GM13977 (cell line): ENCODE data around the gene RHBDL3.

ENCODE experiments used
- DNase-seq: peaks from one replicate; pipeline ENCODE4 v3.0.0; 2012; ENCODE audit warnings: low spot score
- CTCF ChIP-seq: IDR thresholded peaks from 2 replicates; pipeline ENCODE4 v1.5.1; 2012; ENCODE audit warnings: mild to moderate bottlenecking, control low read depth; ENCODE audit not compliant: insufficient read depth; ENCODE audit errors: extremely low read depth, missing control alignments
- in situ Hi-C: fragments of 300-500 bp; cut with MboI; formaldehyde crosslinking; loops from one replicate; pipeline ENCODE4 v1.12.0; 2022; ENCODE audit warnings: low sequenced_read_pairs, low pct_unique_long_range_greater_than_20kb, mixed read lengths, inconsistent platforms; ENCODE audit not compliant: unreplicated experiment

Gene RHBDL3

GRCh38 chr17:32266051-32266388, 388 bp downstream of the RHBDL3 start:
- in situ Hi-C loops, result no loop called here
- no peak for TF ChIP-seq CTCF
- DNase-seq, result no peak

GRCh38 chr17:32266389-32267301, 1.0 kb downstream of the RHBDL3 start:
- DNase-seq, result no peak
- no peak for TF ChIP-seq CTCF
- in situ Hi-C loops, result no loop called here

DNA sequence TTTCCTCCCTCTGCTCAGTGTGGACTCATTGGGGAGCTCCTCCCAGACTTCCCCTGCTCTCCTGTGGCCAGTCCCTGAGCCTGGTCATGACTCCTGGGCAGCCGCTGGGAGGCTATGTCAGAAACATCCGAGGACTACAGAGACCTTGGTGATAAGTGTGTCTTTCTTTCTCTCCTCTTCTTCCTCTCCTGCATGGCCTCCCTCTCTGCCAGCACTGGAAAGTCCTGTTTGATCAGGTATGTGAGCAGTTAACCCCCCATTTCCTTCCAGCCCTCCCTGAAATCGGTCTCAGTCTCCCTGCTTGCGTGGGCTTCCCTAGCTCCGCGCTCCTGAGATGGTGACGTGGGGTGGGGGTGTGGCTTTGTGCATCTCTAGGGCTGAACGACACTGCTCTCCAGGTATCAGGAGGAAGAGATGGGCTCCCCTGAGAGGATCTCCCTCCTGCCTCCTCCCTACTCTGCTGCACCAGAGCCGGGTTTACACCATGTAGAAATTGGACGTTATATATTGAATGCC, 2.1 kb downstream of the RHBDL3 start:
- TF ChIP-seq CTCF, result no peak
- in situ Hi-C loops, result no loop called here
- no peak for DNase-seq

DNA sequence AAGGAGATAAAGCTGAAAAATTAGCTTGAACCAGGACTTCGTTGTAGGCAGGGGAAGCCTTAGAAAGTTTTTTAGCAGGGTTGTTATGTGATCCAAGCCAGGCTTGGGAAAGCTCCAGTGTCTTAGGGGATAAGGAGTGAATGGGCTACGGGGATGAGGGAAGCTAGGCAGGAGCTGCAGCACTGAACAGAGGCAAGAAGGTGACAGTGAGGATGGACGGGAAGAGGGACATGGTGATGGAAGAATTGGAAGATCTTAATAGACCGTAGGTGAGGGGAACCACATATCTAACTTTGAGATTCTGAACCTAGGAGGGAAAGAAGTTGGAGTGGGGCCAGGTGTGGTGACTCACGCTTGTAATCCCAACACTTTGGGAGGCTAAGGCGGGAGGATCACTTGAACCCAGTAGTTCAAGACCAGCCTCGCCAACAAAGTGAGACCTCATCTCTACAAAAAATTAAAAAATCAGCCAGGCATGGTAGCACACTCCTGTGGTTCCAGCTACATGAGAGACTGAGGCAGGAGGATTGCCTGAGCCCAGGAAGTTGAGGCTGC, 3.2 kb downstream of the RHBDL3 start:
- no peak for TF ChIP-seq CTCF
- no peak for DNase-seq
- in situ Hi-C loops, result no loop called here

GRCh38 chr17:32269377-32269776, 3.7 kb downstream of the RHBDL3 start:
- in situ Hi-C loops, result no loop called here
- no peak for TF ChIP-seq CTCF
- no peak for DNase-seq

DNA sequence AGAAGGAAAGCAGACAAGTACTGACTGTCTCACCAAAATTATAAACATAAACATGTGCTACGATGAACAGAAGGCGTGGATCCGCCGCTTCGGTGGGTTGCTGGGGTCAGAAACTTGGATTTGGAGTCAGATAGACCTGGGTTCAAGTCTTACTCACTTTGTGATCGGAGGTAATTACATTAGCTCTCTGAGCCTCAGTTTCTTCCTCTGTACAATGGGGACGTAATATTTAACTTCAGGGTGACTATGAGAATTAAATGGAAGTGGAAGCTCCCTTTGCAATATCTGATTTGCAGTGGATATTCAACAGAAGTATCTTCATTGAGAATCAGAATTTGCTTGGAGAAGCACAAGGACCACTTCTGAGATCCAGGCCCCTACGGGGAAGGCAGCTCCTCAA, 6.2 kb downstream of the RHBDL3 start:
- no peak for TF ChIP-seq CTCF
- no peak for DNase-seq
- in situ Hi-C loops, result no loop called here
